H1 (cell line): ENCODE results near the gene SBF2. TPM values are rescaled to one million over a fixed set of nuclear protein-coding genes. Genes with fewer than 3 reads are reported as not detected.

Experiments used
- CTCF ChIA-PET: fragments of 300-600 bp; sonication (Branson Sonifier 250); formaldehyde crosslinking; loops from one replicate; lab custom pipeline; 2021; ENCODE audit not compliant: partially characterized antibody; lab: Charles Lee
- POLR2A ChIA-PET: fragments of 300-600 bp; sonication (Branson Sonifier 250); formaldehyde crosslinking; loops from one replicate; lab custom pipeline; 2021; ENCODE audit warnings: inconsistent platforms; ENCODE audit not compliant: partially characterized antibody; lab: Charles Lee
- DNase-seq, 2 experiments: peaks; one replicate each; pipeline versions ENCODE4 v3.0.0 to v3.0.0-alpha.2; 2010 to 2022; ENCODE audit warnings: low spot score in 2 of 2, low read depth in 1 of 2, mixed read lengths in 1 of 2
- FAIRE-seq: peaks from 2 replicates; lab custom pipeline; 2011; peaks lifted over from hg19 to GRCh38; lab: Jason Lieb, UNC
- H2AFZ ChIP-seq: 2 replicates; pipeline ENCODE4 v1.8.1; 2012; ENCODE audit warnings: low read length, inconsistent platforms
- H2AK5ac ChIP-seq: 2 replicates; pipeline ENCODE4 v1.6.1; 2013; ENCODE audit warnings: low read depth, low read length
- H2BK120ac ChIP-seq: replicated peaks from 2 replicates; pipeline ENCODE3; 2013; ENCODE audit warnings: low read depth, low read length, inconsistent platforms
- H2BK12ac ChIP-seq: 2 replicates; pipeline ENCODE4 v1.6.1; 2013; ENCODE audit warnings: low read depth, low read length
- H2BK15ac ChIP-seq: 2 replicates; pipeline ENCODE4 v1.6.1; 2013; ENCODE audit warnings: low read length
- H2BK20ac ChIP-seq: 2 replicates; pipeline ENCODE4 v1.6.1; 2013; ENCODE audit warnings: low read length
- H2BK5ac ChIP-seq: 2 replicates; pipeline ENCODE4 v1.6.1; 2013; ENCODE audit warnings: low read depth, low read length
- H3K14ac ChIP-seq: 2 replicates; pipeline ENCODE4 v1.6.1; 2013; ENCODE audit warnings: inconsistent platforms; ENCODE audit not compliant: insufficient read length
- H3K18ac ChIP-seq: 2 replicates; pipeline ENCODE4 v1.6.1; 2013; ENCODE audit warnings: low read length; ENCODE audit errors: extremely low read depth
- H3K23ac ChIP-seq: 2 replicates; pipeline ENCODE4 v1.6.1; 2013; ENCODE audit warnings: inconsistent platforms; ENCODE audit not compliant: insufficient read length
- H3K23me2 ChIP-seq: 2 replicates; pipeline ENCODE4 v1.6.1; 2013; ENCODE audit warnings: low read depth, low read length
- H3K27ac ChIP-seq: 2 replicates; pipeline ENCODE4 v1.6.1; 2011; ENCODE audit warnings: low read depth, low read length, inconsistent platforms
- H3K27me3 ChIP-seq, 4 experiments: replicated peaks in 1 of 4; 1 replicate in 1 of 4; 2 replicates in 3 of 4; pipeline versions ENCODE4 v1.6.1 to v1.8.1; 2011 to 2013; ENCODE audit warnings: low read length in 3 of 4, mild to moderate bottlenecking in 3 of 4, inconsistent platforms in 2 of 4, mixed read lengths in 2 of 4, moderate library complexity in 1 of 4; ENCODE audit not compliant: control insufficient read depth in 3 of 4, insufficient read depth in 3 of 4; ENCODE audit errors: extremely low read depth in 1 of 4
- H3K36me3 ChIP-seq, 4 experiments: 2 replicates each; pipeline versions ENCODE4 v1.6.1 to v1.8.1; 2011 to 2013; ENCODE audit warnings: mild to moderate bottlenecking in 4 of 4, low read length in 3 of 4, moderate library complexity in 2 of 4, control low read depth in 1 of 4, inconsistent platforms in 1 of 4; ENCODE audit not compliant: insufficient read depth in 4 of 4, control insufficient read depth in 2 of 4
- H3K4ac ChIP-seq: replicated peaks from 2 replicates; pipeline ENCODE3; 2013; ENCODE audit warnings: low read length, low read depth, mixed read lengths, inconsistent platforms; ENCODE audit not compliant: insufficient read length
- H3K4me1 ChIP-seq, 4 experiments: replicated peaks in 1 of 4; 1 replicate in 1 of 4; 2 replicates in 3 of 4; pipeline versions ENCODE4 v1.6.1 to v1.8.1; 2011 to 2013; ENCODE audit warnings: low read length in 3 of 4, inconsistent platforms in 2 of 4, mixed read lengths in 1 of 4; ENCODE audit not compliant: insufficient read depth in 4 of 4, control insufficient read depth in 3 of 4
- H3K4me2 ChIP-seq, 2 experiments: 2 replicates each; pipeline versions ENCODE4 v1.6.1 to v1.8.1; 2011 to 2013; ENCODE audit warnings: low read depth in 2 of 2, low read length in 2 of 2, control low read depth in 1 of 2, inconsistent platforms in 1 of 2, mild to moderate bottlenecking in 1 of 2; ENCODE audit not compliant: insufficient read depth in 1 of 2
- H3K4me3 ChIP-seq, 4 experiments: fragments of 200-600, 300-600 bp in 1 of 4; sonication (generic), shearing (Covaris generic), sonication (Bioruptor Twin) in 1 of 4; 2 replicates each; pipeline versions ENCODE4 v1.5.1 to v1.8.1; 2011 to 2016; ENCODE audit warnings: low read length in 4 of 4, low read depth in 3 of 4, control low read depth in 2 of 4, inconsistent platforms in 2 of 4, mild to moderate bottlenecking in 2 of 4, mixed read lengths in 1 of 4, moderate library complexity in 1 of 4; ENCODE audit not compliant: insufficient read depth in 2 of 4; ENCODE audit errors: extremely low read depth in 1 of 4
- H3K56ac ChIP-seq: replicated peaks from 2 replicates; pipeline ENCODE3; 2013; ENCODE audit warnings: low read depth, mild to moderate bottlenecking, mixed read lengths, low read length, inconsistent platforms; ENCODE audit not compliant: insufficient read length
- H3K79me1 ChIP-seq: 2 replicates; pipeline ENCODE4 v1.6.1; 2013; ENCODE audit warnings: low read depth, low read length, control low read depth
- H3K79me2 ChIP-seq, 2 experiments: 2 replicates each; pipeline versions ENCODE4 v1.6.1 to v1.8.1; 2012 to 2013; ENCODE audit warnings: low read length in 2 of 2, mild to moderate bottlenecking in 2 of 2, inconsistent platforms in 1 of 2; ENCODE audit not compliant: insufficient read depth in 2 of 2, control insufficient read depth in 1 of 2
- H3K9ac ChIP-seq, 4 experiments: replicated peaks in 1 of 4; 1 replicate in 1 of 4; 2 replicates in 3 of 4; pipeline versions ENCODE4 v1.6.1 to v1.8.1; 2011 to 2013; ENCODE audit warnings: low read depth in 3 of 4, low read length in 3 of 4, control low read depth in 2 of 4, mild to moderate bottlenecking in 2 of 4, moderate library complexity in 2 of 4, inconsistent platforms in 1 of 4; ENCODE audit errors: extremely low read depth in 1 of 4
- H3K9me3 ChIP-seq, 2 experiments: 2 replicates each; pipeline versions ENCODE4 v1.6.1 to v1.8.1; 2012 to 2013; ENCODE audit warnings: mild to moderate bottlenecking in 2 of 2, moderate library complexity in 2 of 2, control low read depth in 1 of 2, inconsistent platforms in 1 of 2, low read depth in 1 of 2, low read length in 1 of 2, mixed read lengths in 1 of 2; ENCODE audit not compliant: insufficient read depth in 2 of 2
- H4K20me1 ChIP-seq, 2 experiments: replicated peaks in 1 of 2; 2 replicates each; pipeline versions ENCODE3 to v1.8.1; 2011 to 2013; ENCODE audit warnings: inconsistent platforms in 2 of 2, low read length in 2 of 2, mild to moderate bottlenecking in 1 of 2; ENCODE audit not compliant: insufficient read depth in 2 of 2, control insufficient read depth in 1 of 2
- H4K5ac ChIP-seq: 2 replicates; pipeline ENCODE4 v1.6.1; 2013; ENCODE audit warnings: low read length, low read depth, mixed read lengths, inconsistent platforms; ENCODE audit not compliant: insufficient read length
- H4K8ac ChIP-seq: 2 replicates; pipeline ENCODE4 v1.8.0; 2013; ENCODE audit warnings: mild to moderate bottlenecking, moderate library complexity, low read length, inconsistent platforms; ENCODE audit not compliant: insufficient read depth; ENCODE audit errors: extremely low read depth
- H4K91ac ChIP-seq: replicated peaks from 2 replicates; pipeline ENCODE3; 2013; ENCODE audit warnings: low read length, mixed read lengths, inconsistent platforms; ENCODE audit not compliant: insufficient read length
- RBBP5 ChIP-seq: IDR thresholded peaks from 2 replicates; pipeline ENCODE4 v1.7.1; 2012; ENCODE audit warnings: low read depth, mild to moderate bottlenecking, inconsistent platforms, low read length, moderate library complexity, borderline replicate concordance
- SAP30 ChIP-seq: fragments of 300-600 bp; sonication (generic); IDR thresholded peaks from 2 replicates; pipeline ENCODE4 v1.7.1; 2012; ENCODE audit warnings: low read length, moderate library complexity, mild to moderate bottlenecking, inconsistent platforms; ENCODE audit not compliant: insufficient read depth, insufficient replicate concordance
- SIRT6 ChIP-seq: IDR thresholded peaks from one replicate; pipeline ENCODE4 v1.7.1; 2012; ENCODE audit warnings: low read length, inconsistent platforms
- TBP ChIP-seq: IDR thresholded peaks from 2 replicates; pipeline ENCODE4 v1.6.1; 2011; ENCODE audit warnings: low read depth, low read length, improper control_type of control experiment
- YY1 ChIP-seq: IDR thresholded peaks from 2 replicates; pipeline ENCODE4 v1.6.1; 2011; ENCODE audit warnings: low read depth, mild to moderate bottlenecking, low read length
- WGBS, 2 experiments: shearing (Covaris generic) in 1 of 2; methylation state at CpG; one replicate each; pipeline versions ENCODE4 v1.1.6 to v1.1.7; 2013 to 2015; ENCODE audit warnings: low lambda C conversion rate in 2 of 2, mixed read lengths in 2 of 2, inconsistent platforms in 1 of 2, low coverage in 1 of 2, missing lambda C conversion rate in 1 of 2; ENCODE audit not compliant: insufficient replicate concordance in 2 of 2, insufficient coverage in 1 of 2, insufficient read length in 1 of 2; ENCODE audit errors: extremely low coverage in 1 of 2, missing lambda C conversion rate in 1 of 2; 5-methylcytosine and 5-hydroxymethylcytosine counted together
- polyA plus RNA-seq, 7 experiments: library from polyadenylated mRNA; depleted of rRNA in 3 of 7; stranded (reverse) in 5 of 7; unstranded in 2 of 7; fragments of >200 nt in 5 of 7; fragments of 200-250 nt in 2 of 7; gene quantifications; 1 replicate in 5 of 7; 2 replicates in 1 of 7; 4 replicates in 1 of 7; pipeline versions ENCODE4 v1.2.1 to v1.2.3, GENCODE V29; 2011 to 2013; ENCODE audit warnings: missing spikeins in 2 of 7, mixed read lengths in 2 of 7
- total RNA-seq: library from RNA; stranded (reverse); fragmentation: NEBNext Ultra II Directional; extraction: Animal tissue kit (Norgen Biotek cat#: 25700); gene quantifications from 2 replicates; pipeline ENCODE4 v1.2.1, GENCODE V29; 2021

SBF2 gene
- total and polyA plus RNA-seq, 2 of the 8 experiments (the other 6 are each of a cell fraction or from before 2014, with no cell fraction given) = 36.7 to 50.5 TPM

DNA sequence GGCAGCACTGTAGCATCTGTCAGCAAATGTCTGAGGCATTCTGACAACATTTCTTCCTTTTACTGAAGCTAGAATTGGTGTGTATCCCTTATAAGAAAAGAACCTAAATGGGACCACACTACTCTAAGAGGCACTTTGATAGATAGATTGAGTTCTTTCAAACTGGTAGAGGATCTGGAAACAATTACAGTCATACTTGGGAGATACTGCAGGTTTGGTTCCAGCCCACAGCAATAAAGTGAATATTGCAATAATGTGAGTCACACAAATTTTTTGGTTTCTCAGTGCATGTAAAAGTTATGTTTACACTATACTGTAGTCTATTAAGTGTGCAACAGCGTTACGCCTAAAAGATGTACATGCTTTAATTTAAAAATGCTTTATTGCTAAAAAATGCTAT is 96.9 kb downstream of the SBF2 start:
- Histone ChIP-seq H3K18ac (no peak overlapping the region), H3K27me3 (no peaks in the 10 kb centered on the region), H4K91ac (no peak overlapping the region), H2AFZ (no peak overlapping the region), H4K20me1 (no peaks in the 10 kb centered on the region), H3K36me3 (peaks cover 0 to 2% (median 0%) of the 10 kb centered on the region in 4 experiments; a peak in 2 of 8 replicates), H3K23ac (no peak overlapping the region), H2BK12ac (no peak overlapping the region), H3K4ac (no peak overlapping the region), H3K4me2 (no peak overlapping the region), H2AK5ac (no peak overlapping the region), H3K56ac (no peak overlapping the region), H3K9me3 (no peaks in the 10 kb centered on the region), H2BK120ac (no peak overlapping the region), H3K79me1 (no peaks in the 10 kb centered on the region; the same call in 1 of the 2 replicates), H2BK15ac (no peak overlapping the region), H3K79me2 (peaks cover 0 to 14% of the 10 kb centered on the region in 2 experiments; a peak in 2 of 4 replicates), H2BK5ac (no peak overlapping the region), H4K5ac (no peak overlapping the region), H3K23me2 (no peaks in the 10 kb centered on the region), H3K9ac (no peak overlapping the region), H3K14ac (no peak overlapping the region), H3K27ac (no peak overlapping the region), H2BK20ac (no peak overlapping the region), H4K8ac (no peak overlapping the region), H3K4me3 (no peak overlapping the region), H3K4me1 (peaks cover 0 to 2% (median under 1%) of the 10 kb centered on the region in 4 experiments; a peak in 2 of 7 replicates)
- DNase-seq = no peak
- TF ChIP-seq RBBP5 = no peak
- no peak for TF ChIP-seq SAP30
- TF ChIP-seq TBP = no peak
- no peak for TF ChIP-seq YY1
- TF ChIP-seq SIRT6 = no peak
- no peak for FAIRE-seq
- 97% methylated on average over 2 of the region's 2 CpGs; no CpG with 5 or more reads in 1 of the 2 experiments for WGBS, 2 experiments
- CTCF ChIA-PET = interaction anchor here (1.2 to 2.6 kb wide), 3 partner anchors 8 to 11 kb away, joined by 4 to 7 read pairs (median 5); no protein-coding TSS in a partner anchor
- POLR2A ChIA-PET = no interaction called here
